Naive thymus-derived CD4-positive, alpha-beta T cell (primary cell): ENCODE data around the gene LRIF1. TPM values are rescaled to one million over a fixed set of nuclear protein-coding genes. Genes with fewer than 3 reads are reported as not detected.
A peak's percentile ranks its signal among the peaks of the same experiment; 100 is the strongest.

ENCODE experiments used
- ATAC-seq: fragments of 150-1000 bp; cut with Tn5 transposase; 2 replicates; pipeline ENCODE4 v1.10.0; 2021; ENCODE audit warnings: mild to moderate bottlenecking, moderate library complexity
- CTCF ChIA-PET: fragments of 350-600 bp; sonication (Branson Sonifier 250); formaldehyde crosslinking; loops from one replicate; lab custom pipeline; 2021; ENCODE audit warnings: antibody characterized with exemption; lab: Charles Lee
- POLR2A ChIA-PET: fragments of 350-600 bp; sonication (Branson Sonifier 250); formaldehyde crosslinking; loops from one replicate; lab custom pipeline; 2021; ENCODE audit warnings: antibody characterized with exemption, inconsistent platforms; lab: Charles Lee
- DNase-seq, 9 donors: peaks; one replicate each; pipeline versions ENCODE4 v3.0.0 to v3.0.0-alpha.2; 2020 to 2022; ENCODE audit warnings: mixed read lengths in 1 of 9
- H3K27ac ChIP-seq: one replicate; pipeline ENCODE4 v1.7.0; 2013; ENCODE audit warnings: mild to moderate bottlenecking, low read depth, low read length, moderate library complexity
- H3K27me3 ChIP-seq, 2 donors: one replicate each; pipeline ENCODE4 v1.7.0; 2013; ENCODE audit warnings: low read length in 2 of 2, mild to moderate bottlenecking in 2 of 2, moderate library complexity in 2 of 2; ENCODE audit not compliant: control insufficient read depth in 2 of 2, insufficient read depth in 2 of 2
- H3K36me3 ChIP-seq, 3 experiments: 1 replicate in 2 of 3; 2 replicates in 1 of 3; pipeline ENCODE4 v1.7.0; 2013; ENCODE audit warnings: low read length in 3 of 3, mild to moderate bottlenecking in 3 of 3, moderate library complexity in 1 of 3; ENCODE audit not compliant: insufficient read depth in 3 of 3, control insufficient read depth in 2 of 3
- H3K4me1 ChIP-seq, 2 donors: one replicate each; pipeline ENCODE4 v1.7.0; 2013; ENCODE audit warnings: low read length in 2 of 2, mild to moderate bottlenecking in 2 of 2, moderate library complexity in 1 of 2; ENCODE audit not compliant: control insufficient read depth in 2 of 2, insufficient read depth in 2 of 2
- H3K4me3 ChIP-seq: 2 replicates; pipeline ENCODE4 v1.7.0; 2013; ENCODE audit warnings: mild to moderate bottlenecking, low read length
- H3K9me3 ChIP-seq, 3 experiments: 1 replicate in 2 of 3; 2 replicates in 1 of 3; pipeline ENCODE4 v1.7.0; 2013; ENCODE audit warnings: low read length in 3 of 3; ENCODE audit not compliant: control insufficient read depth in 2 of 3
- H3K27ac Mint-ChIP-seq, 9 donors: one replicate each; pipeline ENCODE4 v1.8.0; 2020 to 2022; ENCODE audit warnings: mixed read lengths in 9 of 9, mild to moderate bottlenecking in 8 of 9, moderate library complexity in 5 of 9, inconsistent platforms in 2 of 9
- H3K27me3 Mint-ChIP-seq, 5 donors: one replicate each; pipeline ENCODE4 v1.8.0; 2021 to 2022; ENCODE audit warnings: mixed read lengths in 5 of 5, mild to moderate bottlenecking in 1 of 5
- H3K36me3 Mint-ChIP-seq, 5 donors: one replicate each; pipeline ENCODE4 v1.8.0; 2020 to 2022; ENCODE audit warnings: mixed read lengths in 5 of 5, mild to moderate bottlenecking in 3 of 5, inconsistent platforms in 1 of 5
- H3K4me1 Mint-ChIP-seq, 7 donors: one replicate each; pipeline ENCODE4 v1.8.0; 2020 to 2022; ENCODE audit warnings: mixed read lengths in 7 of 7, mild to moderate bottlenecking in 3 of 7, inconsistent platforms in 1 of 7
- H3K4me3 Mint-ChIP-seq, 10 donors: one replicate each; pipeline ENCODE4 v1.8.0; 2020 to 2022; ENCODE audit warnings: mild to moderate bottlenecking in 10 of 10, mixed read lengths in 10 of 10, moderate library complexity in 6 of 10, inconsistent platforms in 2 of 10
- H3K9me3 Mint-ChIP-seq, 11 donors: one replicate each; pipeline ENCODE4 v1.8.0; 2020 to 2022; ENCODE audit warnings: mixed read lengths in 11 of 11, mild to moderate bottlenecking in 4 of 11, inconsistent platforms in 1 of 11, moderate library complexity in 1 of 11
- intact Hi-C, 2 donors: fragments of 100-400 bp; cut with micrococcal nuclease; formaldehyde crosslinking; loops; one replicate each; pipeline ENCODE4 v1.15.1; 2023
- polyA plus RNA-seq, 2 donors: library from polyadenylated mRNA; unstranded; fragments of 300-500 nt; fragmentation: Illumina TruSeq; gene quantifications; one replicate each; pipeline ENCODE4 v1.2.3, GENCODE V29; 2021
- total RNA-seq, 6 experiments: library from RNA in 5 of 6; stranded (reverse) in 5 of 6; gene quantifications; 1 replicate in 5 of 6; 2 replicates in 1 of 6; pipeline ENCODE4 v1.2.3 and lab custom pipeline; 2021 to 2026

Gene LRIF1
- total and polyA plus RNA-seq, 7 experiments from 2014 or later, result 7.9 to 25.8 (median 20.2) TPM

DNA sequence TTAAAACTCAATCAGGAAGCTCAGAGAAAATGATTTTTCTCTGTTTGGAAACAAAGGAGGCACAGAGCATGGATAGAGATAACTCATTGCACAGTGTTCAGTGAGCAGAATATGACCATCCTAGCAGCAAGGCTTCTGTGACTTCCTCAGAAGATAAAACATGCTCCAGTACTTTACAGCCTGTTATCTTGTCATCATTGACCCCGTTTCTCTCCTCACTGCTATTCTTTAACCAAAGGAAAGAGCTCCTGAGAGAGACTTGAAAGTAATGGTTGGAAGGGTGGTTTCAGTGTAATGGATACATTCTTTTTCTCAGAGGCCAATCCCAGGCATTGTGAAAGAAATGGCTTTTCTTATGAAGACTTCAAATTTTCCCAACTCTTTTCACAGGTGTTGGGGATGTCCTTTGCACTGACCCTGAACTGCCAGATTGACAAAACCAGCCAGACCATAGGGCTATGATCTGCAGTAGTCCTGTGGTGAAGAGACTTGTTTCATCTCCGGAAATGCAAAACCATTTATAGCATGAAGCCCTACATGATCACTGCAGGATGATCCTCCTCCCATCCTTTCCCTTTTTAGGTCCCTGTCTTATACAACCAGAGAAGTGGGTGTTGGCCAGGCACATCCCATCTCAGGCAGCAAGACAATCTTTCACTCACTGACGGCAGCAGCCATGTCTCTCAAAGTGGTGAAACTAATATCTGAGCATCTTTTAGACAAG, 64.8 kb downstream of the LRIF1 start:
- CTCF ChIA-PET, result no interaction called here
- Histone ChIP-seq H3K27me3 (no peaks in the 10 kb centered on the region), H3K4me3 (no peak overlapping the region), H3K9me3 (no peaks in the 10 kb centered on the region), H3K27ac (peak overlapping the region; percentile 29), H3K4me1 (peaks cover 34 to 48% of the 10 kb centered on the region in 2 donors), H3K36me3 (peaks cover 30 to 58% (median 45%) of the 10 kb centered on the region in 3 experiments)
- peaks cover 0 to 7% (median 1%) of the 10 kb centered on the region in 11 donors for H3K9me3 Mint-ChIP-seq
- H3K36me3 Mint-ChIP-seq, result peaks cover 24 to 91% (median 72%) of the 10 kb centered on the region in 5 donors
- peaks cover 36 to 75% (median 62%) of the 10 kb centered on the region in 7 donors for H3K4me1 Mint-ChIP-seq
- POLR2A ChIA-PET, result interaction anchor here (1.8 to 2.1 kb wide), 2 partner anchors 23 to 26 kb away, joined by 6 read pairs; partner anchors contain the start of gene CD53
- H3K27me3 Mint-ChIP-seq, result no peaks in the 10 kb centered on the region
- H3K4me3 Mint-ChIP-seq, result peak overlapping the region in 3 of 10 donors; percentile 11 to 24 (median 21)
- ATAC-seq (no peak), DNase-seq (no peak)
- intact Hi-C loops, result loop anchor here in 1 of 2 donors (5.0 kb wide), 1 partner anchor 63 kb away; the partner anchor contains the start of gene LRIF1
- H3K27ac Mint-ChIP-seq, result peak overlapping the region; percentile 75 to 98 (median 91)

DNA sequence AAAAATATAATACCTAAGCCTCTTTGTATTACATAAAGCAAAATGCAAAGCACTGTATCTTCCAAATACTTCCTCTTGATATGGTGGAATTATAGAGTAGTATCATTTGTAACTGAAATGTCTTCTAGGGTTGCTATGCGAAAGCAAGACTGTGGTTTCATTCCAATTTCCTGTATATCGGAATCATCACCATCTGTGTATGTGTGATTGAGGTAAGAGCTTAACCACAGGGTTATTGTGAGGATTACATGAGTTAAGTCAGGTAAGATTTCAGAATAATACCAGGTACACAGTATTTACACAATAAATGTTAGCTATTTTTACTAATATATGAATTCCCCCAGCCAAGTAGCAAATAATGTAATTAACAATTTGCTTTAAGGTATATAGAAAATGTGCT, 66.0 kb downstream of the LRIF1 start:
- DNase-seq (peak in 7 of 9 donors; percentile 30 to 68 (median 56)), ATAC-seq (peak; percentile 62)
- H3K36me3 ChIP-seq, result peaks cover 36 to 70% (median 51%) of the 10 kb centered on the region in 3 experiments
- ChIA-PET POLR2A (interaction anchor here (0.9 to 2.1 kb wide), 3 partner anchors 22 to 110 kb away, joined by 4 to 6 read pairs (median 6); partner anchors contain the start of gene CD53), CTCF (no interaction called here)
- H3K9me3 ChIP-seq, result no peaks in the 10 kb centered on the region
- H3K27ac ChIP-seq, result peak overlapping the region; percentile 52
- no peak overlapping the region for H3K4me3 ChIP-seq
- Mint-ChIP-seq H3K4me1 (peaks cover 48 to 83% (median 72%) of the 10 kb centered on the region in 7 donors), H3K27me3 (no peaks in the 10 kb centered on the region), H3K4me3 (peak overlapping the region in 9 of 10 donors; percentile 1 to 95 (median 35)), H3K27ac (peak overlapping the region; percentile 63 to 98 (median 93)), H3K36me3 (peaks cover 27 to 92% (median 72%) of the 10 kb centered on the region in 5 donors), H3K9me3 (peaks cover 0 to 7% (median 0%) of the 10 kb centered on the region in 11 donors)
- H3K4me1 ChIP-seq, result peaks cover 47 to 60% of the 10 kb centered on the region in 2 donors
- no peaks in the 10 kb centered on the region for H3K27me3 ChIP-seq
- intact Hi-C loops, result loop anchor here (2.0 to 5.0 kb wide), 3 partner anchors 19 to 65 kb away; partner anchors contain the start of gene LRIF1 (in 1 of the 2)

Other genes with a start within 250 kb of the LRIF1 start
- 100 to 1,000 TPM; 237 to 513 (median 287) TPM for gene CD53, start 90.8 kb downstream of the LRIF1 start, total RNA-seq
- gene CD53, start 90.8 kb downstream of the LRIF1 start, polyA plus RNA-seq, result 1,000 to 10,000 TPM in 1 of 2 donors, 100 to 1,000 TPM in 1; 675 to 1,023 TPM
- gene DRAM2, start 176.2 kb upstream of the LRIF1 start, total RNA-seq, result 10 to 100 TPM; 26.9 to 51.6 (median 43.5) TPM
- gene DRAM2, start 176.2 kb upstream of the LRIF1 start, polyA plus RNA-seq, result 10 to 100 TPM; 76.4 to 87.5 TPM
- gene CEPT1, start 176.3 kb upstream of the LRIF1 start, total RNA-seq, result 10 to 100 TPM; 39.1 to 57.5 (median 40.2) TPM
- gene CEPT1, start 176.3 kb upstream of the LRIF1 start, polyA plus RNA-seq, result 10 to 100 TPM; 23.0 to 26.3 TPM
- 100 to 1,000 TPM; 122 to 328 (median 288) TPM for gene DENND2D, start 236.7 kb upstream of the LRIF1 start, total RNA-seq
- 100 to 1,000 TPM; 192 to 421 TPM for gene DENND2D, start 236.7 kb upstream of the LRIF1 start, polyA plus RNA-seq